ENCODE data around the gene RSAD2. TPM values are rescaled to one million over a fixed set of nuclear protein-coding genes. Genes with fewer than 3 reads are reported as not detected.

The RSAD2 gene
- total RNA-seq, 1 experiment from 2014 or later, result not detected

DNA sequence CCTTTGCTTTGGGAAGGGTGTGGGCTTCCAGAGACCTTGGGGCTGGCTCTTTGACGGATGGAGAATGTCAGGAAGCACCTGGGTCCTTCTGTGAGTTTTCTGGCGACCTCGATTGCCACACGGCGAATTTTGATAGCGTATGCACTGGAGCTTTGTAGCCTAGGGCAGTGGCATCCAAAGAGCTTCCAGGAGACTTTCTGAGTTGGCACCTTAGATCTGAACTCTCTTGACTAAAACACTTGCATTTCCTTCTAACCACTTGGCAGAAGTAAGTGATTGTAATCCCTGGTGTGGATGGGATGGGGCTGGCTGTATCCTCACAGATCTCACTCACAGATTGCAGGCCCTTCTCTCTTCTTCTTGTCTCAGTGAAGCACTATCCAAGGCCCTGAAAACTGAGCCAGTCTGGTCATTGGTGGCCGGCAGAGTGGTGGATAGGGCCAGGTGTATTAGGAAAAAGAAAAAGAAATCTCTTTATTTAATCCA is 47.4 kb downstream of the RSAD2 start:
- H3K4me1 Mint-ChIP-seq, result peaks cover 39% of the 10 kb centered on the region
- no peak overlapping the region for H3K27ac Mint-ChIP-seq
- no peak overlapping the region for H3K4me3 Mint-ChIP-seq
- no peak for DNase-seq (ENCODE audit: low spot score)
- peaks cover 7% of the 10 kb centered on the region for H3K9me3 Mint-ChIP-seq
- ATAC-seq, result no peak
- CTCF ChIA-PET, result no interaction called here
- H3K36me3 Mint-ChIP-seq, result peaks cover 7% of the 10 kb centered on the region
- TF ChIP-seq, protein P1, sequence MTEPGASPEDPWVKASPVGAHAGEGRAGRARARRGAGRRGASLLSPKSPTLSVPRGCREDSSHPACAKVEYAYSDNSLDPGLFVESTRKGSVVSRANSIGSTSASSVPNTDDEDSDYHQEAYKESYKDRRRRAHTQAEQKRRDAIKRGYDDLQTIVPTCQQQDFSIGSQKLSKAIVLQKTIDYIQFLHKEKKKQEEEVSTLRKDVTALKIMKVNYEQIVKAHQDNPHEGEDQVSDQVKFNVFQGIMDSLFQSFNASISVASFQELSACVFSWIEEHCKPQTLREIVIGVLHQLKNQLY (CRISPR knock-in tag; IDR thresholded peaks at IDR 0.05), result no peak
- no peaks in the 10 kb centered on the region for H3K27me3 Mint-ChIP-seq (ENCODE audit: low read depth)
- POLR2A ChIA-PET, result no interaction called here

DNA sequence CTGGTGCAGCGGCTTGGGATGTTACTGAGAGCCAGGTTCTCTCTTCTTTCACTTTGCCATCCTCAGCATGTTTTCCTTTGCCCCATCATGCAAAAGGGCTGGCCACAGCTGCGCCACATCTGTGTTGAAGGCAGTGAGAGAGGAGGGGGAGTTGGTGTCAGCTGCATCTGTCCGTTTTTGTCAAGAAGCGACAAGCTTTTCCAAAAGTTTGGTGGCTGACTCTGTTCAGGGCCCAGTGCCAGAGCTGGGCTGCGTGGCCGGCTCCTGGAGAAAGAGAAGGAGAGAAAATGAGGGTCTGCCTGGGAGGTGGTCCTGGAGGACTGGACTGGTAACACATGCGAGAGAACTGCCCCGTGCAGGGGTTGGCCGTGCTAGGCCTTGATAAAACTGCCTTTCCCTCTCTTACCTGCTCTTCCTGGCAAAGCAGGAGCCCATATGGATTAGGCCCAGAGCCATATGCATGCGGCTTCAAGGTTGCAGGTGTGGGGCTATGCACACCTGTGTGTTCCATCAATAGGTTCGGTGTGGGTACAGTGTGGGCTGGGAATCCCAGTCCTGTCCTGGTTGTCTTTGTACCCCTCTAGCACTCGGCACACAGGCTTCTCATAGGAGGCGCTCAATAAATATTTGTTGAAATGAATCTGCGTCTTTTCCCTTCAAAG is 48.6 kb downstream of the RSAD2 start:
- POLR2A ChIA-PET, result no interaction called here
- CTCF ChIA-PET, result no interaction called here
- Mint-ChIP-seq H3K27ac (no peak overlapping the region), H3K9me3 (peaks cover 7% of the 10 kb centered on the region), H3K36me3 (peaks cover 7% of the 10 kb centered on the region), H3K27me3 (ENCODE audit: low read depth) (no peaks in the 10 kb centered on the region), H3K4me1 (peaks cover 34% of the 10 kb centered on the region), H3K4me3 (no peak overlapping the region)
- no peak for ATAC-seq
- TF ChIP-seq KAT7 (CRISPR knock-in tag; IDR thresholded peaks at IDR 0.05; ENCODE audit: borderline replicate concordance) (no peak), ZNF232 (CRISPR knock-in tag; IDR thresholded peaks at IDR 0.05) (no peak), CREM (CRISPR knock-in tag; IDR thresholded peaks at IDR 0.05) (no peak), ZNF263 (CRISPR knock-in tag; IDR thresholded peaks at IDR 0.05; ENCODE audit: low read depth) (no peak), JUN (CRISPR knock-in tag; IDR thresholded peaks at IDR 0.05) (no peak), NR2C2 (CRISPR knock-in tag; IDR thresholded peaks at IDR 0.05) (no peak), ZNF219 (CRISPR knock-in tag; IDR thresholded peaks at IDR 0.05; ENCODE audit: borderline replicate concordance) (no peak), ESRRA (CRISPR knock-in tag; IDR thresholded peaks at IDR 0.05; ENCODE audit: borderline replicate concordance) (no peak), ZNF671 (CRISPR knock-in tag; IDR thresholded peaks at IDR 0.05) (no peak)
- TF ChIP-seq, protein P2, sequence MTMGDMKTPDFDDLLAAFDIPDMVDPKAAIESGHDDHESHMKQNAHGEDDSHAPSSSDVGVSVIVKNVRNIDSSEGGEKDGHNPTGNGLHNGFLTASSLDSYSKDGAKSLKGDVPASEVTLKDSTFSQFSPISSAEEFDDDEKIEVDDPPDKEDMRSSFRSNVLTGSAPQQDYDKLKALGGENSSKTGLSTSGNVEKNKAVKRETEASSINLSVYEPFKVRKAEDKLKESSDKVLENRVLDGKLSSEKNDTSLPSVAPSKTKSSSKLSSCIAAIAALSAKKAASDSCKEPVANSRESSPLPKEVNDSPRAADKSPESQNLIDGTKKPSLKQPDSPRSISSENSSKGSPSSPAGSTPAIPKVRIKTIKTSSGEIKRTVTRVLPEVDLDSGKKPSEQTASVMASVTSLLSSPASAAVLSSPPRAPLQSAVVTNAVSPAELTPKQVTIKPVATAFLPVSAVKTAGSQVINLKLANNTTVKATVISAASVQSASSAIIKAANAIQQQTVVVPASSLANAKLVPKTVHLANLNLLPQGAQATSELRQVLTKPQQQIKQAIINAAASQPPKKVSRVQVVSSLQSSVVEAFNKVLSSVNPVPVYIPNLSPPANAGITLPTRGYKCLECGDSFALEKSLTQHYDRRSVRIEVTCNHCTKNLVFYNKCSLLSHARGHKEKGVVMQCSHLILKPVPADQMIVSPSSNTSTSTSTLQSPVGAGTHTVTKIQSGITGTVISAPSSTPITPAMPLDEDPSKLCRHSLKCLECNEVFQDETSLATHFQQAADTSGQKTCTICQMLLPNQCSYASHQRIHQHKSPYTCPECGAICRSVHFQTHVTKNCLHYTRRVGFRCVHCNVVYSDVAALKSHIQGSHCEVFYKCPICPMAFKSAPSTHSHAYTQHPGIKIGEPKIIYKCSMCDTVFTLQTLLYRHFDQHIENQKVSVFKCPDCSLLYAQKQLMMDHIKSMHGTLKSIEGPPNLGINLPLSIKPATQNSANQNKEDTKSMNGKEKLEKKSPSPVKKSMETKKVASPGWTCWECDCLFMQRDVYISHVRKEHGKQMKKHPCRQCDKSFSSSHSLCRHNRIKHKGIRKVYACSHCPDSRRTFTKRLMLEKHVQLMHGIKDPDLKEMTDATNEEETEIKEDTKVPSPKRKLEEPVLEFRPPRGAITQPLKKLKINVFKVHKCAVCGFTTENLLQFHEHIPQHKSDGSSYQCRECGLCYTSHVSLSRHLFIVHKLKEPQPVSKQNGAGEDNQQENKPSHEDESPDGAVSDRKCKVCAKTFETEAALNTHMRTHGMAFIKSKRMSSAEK (CRISPR knock-in tag; IDR thresholded peaks at IDR 0.05; ENCODE audit: borderline replicate concordance), result no peak
- TF ChIP-seq, protein P3, sequence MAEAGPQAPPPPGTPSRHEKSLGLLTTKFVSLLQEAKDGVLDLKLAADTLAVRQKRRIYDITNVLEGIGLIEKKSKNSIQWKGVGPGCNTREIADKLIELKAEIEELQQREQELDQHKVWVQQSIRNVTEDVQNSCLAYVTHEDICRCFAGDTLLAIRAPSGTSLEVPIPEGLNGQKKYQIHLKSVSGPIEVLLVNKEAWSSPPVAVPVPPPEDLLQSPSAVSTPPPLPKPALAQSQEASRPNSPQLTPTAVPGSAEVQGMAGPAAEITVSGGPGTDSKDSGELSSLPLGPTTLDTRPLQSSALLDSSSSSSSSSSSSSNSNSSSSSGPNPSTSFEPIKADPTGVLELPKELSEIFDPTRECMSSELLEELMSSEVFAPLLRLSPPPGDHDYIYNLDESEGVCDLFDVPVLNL (CRISPR knock-in tag; IDR thresholded peaks at IDR 0.05; ENCODE audit: borderline replicate concordance, low read depth), result no peak
- TF ChIP-seq, protein P4, sequence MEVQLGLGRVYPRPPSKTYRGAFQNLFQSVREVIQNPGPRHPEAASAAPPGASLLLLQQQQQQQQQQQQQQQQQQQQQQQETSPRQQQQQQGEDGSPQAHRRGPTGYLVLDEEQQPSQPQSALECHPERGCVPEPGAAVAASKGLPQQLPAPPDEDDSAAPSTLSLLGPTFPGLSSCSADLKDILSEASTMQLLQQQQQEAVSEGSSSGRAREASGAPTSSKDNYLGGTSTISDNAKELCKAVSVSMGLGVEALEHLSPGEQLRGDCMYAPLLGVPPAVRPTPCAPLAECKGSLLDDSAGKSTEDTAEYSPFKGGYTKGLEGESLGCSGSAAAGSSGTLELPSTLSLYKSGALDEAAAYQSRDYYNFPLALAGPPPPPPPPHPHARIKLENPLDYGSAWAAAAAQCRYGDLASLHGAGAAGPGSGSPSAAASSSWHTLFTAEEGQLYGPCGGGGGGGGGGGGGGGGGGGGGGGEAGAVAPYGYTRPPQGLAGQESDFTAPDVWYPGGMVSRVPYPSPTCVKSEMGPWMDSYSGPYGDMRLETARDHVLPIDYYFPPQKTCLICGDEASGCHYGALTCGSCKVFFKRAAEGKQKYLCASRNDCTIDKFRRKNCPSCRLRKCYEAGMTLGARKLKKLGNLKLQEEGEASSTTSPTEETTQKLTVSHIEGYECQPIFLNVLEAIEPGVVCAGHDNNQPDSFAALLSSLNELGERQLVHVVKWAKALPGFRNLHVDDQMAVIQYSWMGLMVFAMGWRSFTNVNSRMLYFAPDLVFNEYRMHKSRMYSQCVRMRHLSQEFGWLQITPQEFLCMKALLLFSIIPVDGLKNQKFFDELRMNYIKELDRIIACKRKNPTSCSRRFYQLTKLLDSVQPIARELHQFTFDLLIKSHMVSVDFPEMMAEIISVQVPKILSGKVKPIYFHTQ (CRISPR knock-in tag; IDR thresholded peaks at IDR 0.05), result no peak
- TF ChIP-seq, protein P5, sequence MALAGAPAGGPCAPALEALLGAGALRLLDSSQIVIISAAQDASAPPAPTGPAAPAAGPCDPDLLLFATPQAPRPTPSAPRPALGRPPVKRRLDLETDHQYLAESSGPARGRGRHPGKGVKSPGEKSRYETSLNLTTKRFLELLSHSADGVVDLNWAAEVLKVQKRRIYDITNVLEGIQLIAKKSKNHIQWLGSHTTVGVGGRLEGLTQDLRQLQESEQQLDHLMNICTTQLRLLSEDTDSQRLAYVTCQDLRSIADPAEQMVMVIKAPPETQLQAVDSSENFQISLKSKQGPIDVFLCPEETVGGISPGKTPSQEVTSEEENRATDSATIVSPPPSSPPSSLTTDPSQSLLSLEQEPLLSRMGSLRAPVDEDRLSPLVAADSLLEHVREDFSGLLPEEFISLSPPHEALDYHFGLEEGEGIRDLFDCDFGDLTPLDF (CRISPR knock-in tag; IDR thresholded peaks at IDR 0.05), result no peak
- TF ChIP-seq, protein P6, sequence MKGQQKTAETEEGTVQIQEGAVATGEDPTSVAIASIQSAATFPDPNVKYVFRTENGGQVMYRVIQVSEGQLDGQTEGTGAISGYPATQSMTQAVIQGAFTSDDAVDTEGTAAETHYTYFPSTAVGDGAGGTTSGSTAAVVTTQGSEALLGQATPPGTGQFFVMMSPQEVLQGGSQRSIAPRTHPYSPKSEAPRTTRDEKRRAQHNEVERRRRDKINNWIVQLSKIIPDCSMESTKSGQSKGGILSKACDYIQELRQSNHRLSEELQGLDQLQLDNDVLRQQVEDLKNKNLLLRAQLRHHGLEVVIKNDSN (CRISPR knock-in tag; IDR thresholded peaks at IDR 0.05), result no peak
- TF ChIP-seq, protein P7, sequence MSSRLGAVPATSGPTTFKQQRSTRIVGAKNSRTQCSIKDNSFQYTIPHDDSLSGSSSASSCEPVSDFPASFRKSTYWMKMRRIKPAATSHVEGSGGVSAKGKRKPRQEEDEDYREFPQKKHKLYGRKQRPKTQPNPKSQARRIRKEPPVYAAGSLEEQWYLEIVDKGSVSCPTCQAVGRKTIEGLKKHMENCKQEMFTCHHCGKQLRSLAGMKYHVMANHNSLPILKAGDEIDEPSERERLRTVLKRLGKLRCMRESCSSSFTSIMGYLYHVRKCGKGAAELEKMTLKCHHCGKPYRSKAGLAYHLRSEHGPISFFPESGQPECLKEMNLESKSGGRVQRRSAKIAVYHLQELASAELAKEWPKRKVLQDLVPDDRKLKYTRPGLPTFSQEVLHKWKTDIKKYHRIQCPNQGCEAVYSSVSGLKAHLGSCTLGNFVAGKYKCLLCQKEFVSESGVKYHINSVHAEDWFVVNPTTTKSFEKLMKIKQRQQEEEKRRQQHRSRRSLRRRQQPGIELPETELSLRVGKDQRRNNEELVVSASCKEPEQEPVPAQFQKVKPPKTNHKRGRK (CRISPR knock-in tag; IDR thresholded peaks at IDR 0.05; ENCODE audit: borderline replicate concordance), result no peak
- DNase-seq (ENCODE audit: low spot score), result no peak

All from WTC11 (cell line).